GM18867 (cell line): ENCODE results near the gene OR4F16.
"Not testable (repeated sequence)": the region's sequence is repeated elsewhere in the genome, so short reads cannot be mapped to it uniquely, and the experiment has no call there.

Experiments used
- ATAC-seq: cut with Tn5 transposase; IDR thresholded peaks from one replicate; pipeline ENCODE4 v1.9.1; 2021; ENCODE audit warnings: mild to moderate bottlenecking, moderate library complexity; ENCODE audit not compliant: unreplicated experiment

The OR4F16 gene

GRCh38 chr1:686554-686953 is at the start of gene OR4F16:
Gene OR4F16 (minus strand): TSS chr1:686654. CDS start chr1:686654, 0 bp downstream.
- ATAC-seq, result not testable (repeated sequence)

- not testable (repeated sequence) for ATAC-seq
Observed at GRCh38 chr1:733649-734048, 47.2 kb upstream of the OR4F16 start.

GRCh38 chr1:727040-727439 is 40.6 kb upstream of the OR4F16 start:
- ATAC-seq, result not testable (repeated sequence)
